GM12892 (cell line): ENCODE results near the gene SH3RF1.

Experiments used
- DNase-seq: peaks from one replicate; pipeline ENCODE4 v3.0.0; 2011; ENCODE audit not compliant: insufficient read length
- FAIRE-seq: peaks from 2 replicates; lab custom pipeline; 2011; peaks lifted over from hg19 to GRCh38; lab: Jason Lieb, UNC
- POLR2A ChIP-seq: IDR thresholded peaks from 2 replicates; pipeline ENCODE4 v1.6.1; 2011; ENCODE audit warnings: low read depth, low read length, control low read depth
- POLR2AphosphoS5 ChIP-seq: IDR thresholded peaks from 2 replicates; pipeline ENCODE4 v1.6.1; 2011; ENCODE audit warnings: low read depth, low read length, control low read depth
- TAF1 ChIP-seq: IDR thresholded peaks from 2 replicates; pipeline ENCODE4 v1.6.1; 2011; ENCODE audit warnings: low read depth, mild to moderate bottlenecking, control low read depth, low read length, borderline replicate concordance

The SH3RF1 gene

GRCh38 chr4:169271692-169272007 is 894 bp upstream of the SH3RF1 start:
- FAIRE-seq = peak; percentile 5
- no peak for DNase-seq

DNA sequence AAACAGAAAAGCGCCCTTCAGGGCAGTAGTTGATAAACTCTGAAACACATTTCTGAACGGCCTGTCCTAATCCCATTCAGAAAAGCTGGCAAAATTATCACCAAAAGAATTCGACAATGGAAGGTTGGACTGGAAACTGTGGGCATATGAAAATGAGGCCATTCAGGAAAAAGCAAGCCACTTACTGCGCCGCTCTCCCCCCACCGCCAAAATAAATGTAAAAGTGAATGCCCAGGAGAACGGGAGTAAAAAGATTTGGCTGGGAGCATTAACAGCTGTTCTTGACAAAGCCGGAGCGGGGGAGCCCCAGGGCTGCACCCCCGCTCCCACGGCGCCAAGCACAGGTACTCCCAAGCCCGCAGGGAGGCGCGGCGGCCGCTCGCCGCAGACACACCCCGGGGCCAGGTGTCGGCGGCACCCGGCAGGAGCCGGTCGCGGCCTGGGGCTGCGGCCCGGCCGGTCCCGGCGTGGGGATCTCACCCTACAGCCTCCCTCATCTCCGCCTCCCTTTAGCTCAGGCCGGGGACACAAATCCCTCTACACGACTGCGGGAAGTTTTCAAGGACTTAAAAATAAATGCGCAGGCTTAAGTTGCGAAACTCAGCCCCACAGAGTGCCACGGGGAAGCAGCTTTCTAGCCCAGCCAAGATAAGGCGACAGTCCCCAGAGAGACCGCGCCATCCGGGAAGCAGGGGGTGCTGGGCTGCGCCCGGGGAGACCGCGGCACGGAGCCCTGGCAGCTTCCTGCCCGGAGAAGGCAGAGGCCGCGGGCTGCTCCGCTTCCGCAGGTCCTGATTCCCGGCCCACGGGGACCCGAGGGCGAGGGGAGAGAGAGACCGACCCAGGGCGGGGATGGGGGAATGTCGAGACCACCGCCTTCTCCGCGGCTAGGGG is 593 bp downstream of the SH3RF1 start:
- TF ChIP-seq POLR2A (0 out of 2 replicates have a peak, but pooled peaks have one; percentile 1), POLR2AphosphoS5 (no peak)
- peak; percentile 60 for DNase-seq
- FAIRE-seq = peak; percentile 80

More at GRCh38 chr4:169271692-169272007, 894 bp upstream of the SH3RF1 start:
- TF ChIP-seq POLR2AphosphoS5 (no peak), TAF1 (no peak), POLR2A (peak; percentile 13; the same call in 1 of the 2 replicates)

DNA sequence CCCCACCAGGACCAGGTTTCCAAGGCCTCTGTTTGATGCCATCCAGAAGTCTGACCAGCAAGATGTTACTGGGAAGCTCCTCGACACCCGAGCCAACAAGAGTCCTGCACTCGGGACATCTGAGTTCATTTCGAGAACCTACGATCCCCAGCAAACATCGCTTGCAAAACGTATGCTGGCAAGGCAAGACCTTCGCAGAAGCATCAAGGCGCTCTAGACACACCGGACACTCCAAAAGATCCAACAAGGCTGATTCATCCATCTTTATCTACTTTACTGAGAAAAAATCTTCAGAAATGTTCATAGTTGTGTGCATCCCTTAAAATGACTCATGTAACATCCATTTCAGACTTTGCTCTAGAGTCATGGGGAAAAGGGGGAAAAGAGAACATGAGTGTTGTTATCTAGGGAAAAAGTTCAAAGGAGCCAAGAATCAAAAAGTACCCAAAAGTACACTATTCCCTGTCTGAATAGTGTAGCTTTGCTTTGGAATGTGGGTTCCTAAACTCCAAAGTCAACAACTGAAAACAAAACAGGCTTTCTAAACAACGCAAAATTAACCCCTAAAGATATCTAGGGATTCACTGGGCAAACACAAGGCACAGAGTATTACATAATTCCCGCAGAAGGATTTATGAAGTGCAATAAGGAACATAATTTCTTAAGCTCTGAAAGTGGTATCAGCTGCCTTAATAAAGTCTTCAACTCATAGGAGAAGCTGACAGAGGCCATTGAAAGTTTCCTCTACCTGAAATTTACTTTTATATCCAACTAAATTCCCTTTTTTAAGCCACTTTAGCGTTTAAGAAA is 1.6 kb downstream of the SH3RF1 start:
- DNase-seq (no peak), FAIRE-seq (peak; percentile 67)
- no peak for TF ChIP-seq TAF1
- no peak for TF ChIP-seq POLR2AphosphoS5
- TF ChIP-seq POLR2A = no peak

GRCh38 chr4:169267070-169267469 is 3.7 kb downstream of the SH3RF1 start:
- FAIRE-seq (no peak), DNase-seq (no peak)
- TF ChIP-seq POLR2AphosphoS5 = no peak
- TF ChIP-seq POLR2A = no peak
- TF ChIP-seq TAF1 = no peak

- DNase-seq (no peak), FAIRE-seq (no peak)
- TF ChIP-seq TAF1 (no peak), POLR2AphosphoS5 (no peak), POLR2A (no peak)
These were observed 4.1 kb downstream of the SH3RF1 start for GRCh38 chr4:169266661-169267060.

- no peak for DNase-seq
- TF ChIP-seq TAF1 (no peak), POLR2AphosphoS5 (no peak), POLR2A (no peak)
- FAIRE-seq = peak; percentile 30
These were observed 4.7 kb downstream of the SH3RF1 start for GRCh38 chr4:169266081-169266480.

DNA sequence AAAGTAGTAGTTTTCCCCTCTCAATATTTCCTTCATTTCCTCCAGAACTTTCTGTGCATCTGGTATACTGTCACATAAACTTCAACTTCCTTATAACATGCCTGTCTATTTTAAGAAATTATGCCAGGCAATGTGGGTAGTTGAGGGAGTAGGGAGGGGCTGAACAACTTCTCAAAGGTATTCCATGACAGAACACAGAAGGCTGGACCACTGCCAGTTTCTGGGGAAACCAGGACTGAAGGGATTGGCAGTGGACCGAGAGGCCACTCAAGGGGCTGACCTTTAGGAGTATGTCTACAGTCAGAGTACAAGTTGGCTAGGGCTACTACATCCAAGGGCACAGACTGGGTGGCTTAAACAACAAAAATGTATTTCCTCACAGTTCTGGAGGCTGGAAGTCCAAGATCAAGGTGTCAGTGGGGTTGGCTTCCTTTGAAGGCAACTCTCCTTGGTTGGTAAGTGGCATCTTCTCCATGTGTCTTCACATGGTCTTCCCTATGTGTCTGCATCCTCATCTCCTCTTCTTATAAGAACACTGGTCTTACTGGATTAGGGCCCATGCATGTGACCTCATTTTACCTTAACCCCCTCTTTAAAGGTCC is 6.9 kb downstream of the SH3RF1 start:
- TF ChIP-seq POLR2AphosphoS5 (no peak), TAF1 (no peak), POLR2A (no peak)
- DNase-seq (no peak), FAIRE-seq (no peak)

GRCh38 chr4:169260217-169260866 is 10.4 kb downstream of the SH3RF1 start:
- TF ChIP-seq POLR2AphosphoS5 = no peak
- TF ChIP-seq POLR2A = no peak
- TF ChIP-seq TAF1 = no peak
- DNase-seq (no peak), FAIRE-seq (no peak)

DNA sequence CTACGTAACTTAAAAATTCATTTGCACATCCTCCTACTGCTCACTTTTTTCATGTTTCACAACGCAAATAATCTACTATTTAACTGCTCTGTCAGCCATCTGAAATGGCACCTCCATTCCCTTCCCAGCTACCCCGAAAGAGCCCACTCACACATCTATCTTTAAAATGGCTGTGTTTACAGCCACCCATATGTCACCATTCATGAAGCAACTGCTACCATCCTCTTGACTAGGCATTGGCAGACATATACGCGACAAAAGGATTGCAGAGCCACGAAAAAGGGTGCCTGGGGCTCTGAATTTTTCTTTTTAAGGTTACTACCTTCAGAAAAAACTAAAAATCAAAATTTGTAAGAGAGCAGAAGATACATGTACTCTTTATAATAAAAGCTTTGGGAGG is 11.5 kb downstream of the SH3RF1 start:
- TF ChIP-seq POLR2AphosphoS5 (no peak), TAF1 (no peak), POLR2A (no peak)
- no peak for FAIRE-seq

GRCh38 chr4:169258141-169258540 is 12.6 kb downstream of the SH3RF1 start:
- FAIRE-seq = no peak
- TF ChIP-seq POLR2A (no peak), TAF1 (no peak), POLR2AphosphoS5 (no peak)

More for the DNA sequence above, 11.5 kb downstream of the SH3RF1 start:
- DNase-seq = no peak

More at GRCh38 chr4:169258141-169258540, 12.6 kb downstream of the SH3RF1 start:
- DNase-seq = no peak
